Activated B cell treated with CpG ODN at 0.5 μM for 24 hours (primary cell): ENCODE measurements around the gene MGRN1. TPM values are rescaled to one million over a fixed set of nuclear protein-coding genes. Genes with fewer than 3 reads are reported as not detected.

Experiments
- ATAC-seq: fragments of 200-7000 bp; cut with Tn5 transposase; one replicate; pipeline ENCODE4 v1.10.0; 2021; ENCODE audit warnings: low read depth, mild to moderate bottlenecking, moderate library complexity
- CTCF ChIA-PET: fragments of 350-600 bp; sonication (Branson Sonifier 250); formaldehyde crosslinking; loops from one replicate; lab custom pipeline; 2021; ENCODE audit warnings: antibody characterized with exemption; lab: Charles Lee
- POLR2A ChIA-PET: fragments of 350-600 bp; sonication (Branson Sonifier 250); formaldehyde crosslinking; loops from one replicate; lab custom pipeline; 2021; ENCODE audit warnings: antibody characterized with exemption; lab: Charles Lee
- DNase-seq: peaks from one replicate; pipeline ENCODE4 v3.0.0; 2022
- H3K27ac Mint-ChIP-seq: one replicate; pipeline ENCODE4 v1.8.0; 2020; ENCODE audit warnings: mixed read lengths
- H3K27me3 Mint-ChIP-seq: one replicate; pipeline ENCODE4 v1.8.0; 2021; ENCODE audit warnings: mixed read lengths
- H3K36me3 Mint-ChIP-seq: one replicate; pipeline ENCODE4 v1.8.0; 2021; ENCODE audit warnings: low read depth, mixed read lengths
- H3K4me1 Mint-ChIP-seq: one replicate; pipeline ENCODE4 v1.8.0; 2021; ENCODE audit warnings: mixed read lengths
- H3K4me3 Mint-ChIP-seq: one replicate; pipeline ENCODE4 v1.8.0; 2020; ENCODE audit warnings: mild to moderate bottlenecking, mixed read lengths
- H3K9me3 Mint-ChIP-seq: one replicate; pipeline ENCODE4 v1.8.0; 2020; ENCODE audit warnings: mixed read lengths
- intact Hi-C: fragments of 100-400 bp; cut with micrococcal nuclease; formaldehyde crosslinking; loops from one replicate; pipeline ENCODE4 v1.15.1; 2024
- total RNA-seq: library from RNA; stranded (reverse); gene quantifications from 2 replicates; pipeline ENCODE4 v1.2.3, GENCODE V29; 2022
- TF ChIP-seq, protein P1 (sequence below): fragments of 200-600 bp; IDR thresholded peaks from one replicate; pipeline ENCODE4 v1.8.0; 2022; ENCODE audit warnings: antibody characterized with exemption, mild to moderate bottlenecking

The MGRN1 gene
- total RNA-seq, 1 donor from 2014 or later = 88.6 TPM

DNA sequence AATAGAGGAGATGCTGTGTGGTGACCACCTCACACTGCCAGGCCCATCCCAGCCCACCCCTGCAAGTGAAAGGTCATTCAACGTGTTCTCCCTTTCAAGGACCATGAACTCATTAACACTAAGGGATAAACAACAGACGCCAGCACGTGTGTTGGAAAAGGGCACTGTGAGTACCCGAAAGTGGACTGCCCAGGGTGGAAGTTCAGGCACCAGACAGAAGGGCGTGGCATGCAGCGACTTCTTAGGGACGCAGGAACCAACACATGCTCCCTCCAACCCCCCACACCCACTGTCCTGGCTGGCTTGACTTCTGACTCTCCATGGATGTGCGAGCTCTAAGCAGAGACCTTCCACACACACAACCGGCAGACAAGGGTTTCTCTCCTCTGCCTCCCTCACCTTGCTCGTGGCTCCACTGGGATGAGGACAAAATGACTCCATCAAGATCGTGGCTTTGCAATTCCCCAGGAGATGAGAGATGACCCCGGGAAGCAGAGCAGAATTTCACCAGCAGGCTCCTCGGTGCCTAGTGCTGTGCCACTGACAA lies 20.9 kb upstream of the MGRN1 start:
- CTCF ChIA-PET = no interaction called here
- no peak overlapping the region for H3K27ac Mint-ChIP-seq
- intact Hi-C loops = no loop called here
- peaks cover 13% of the 10 kb centered on the region for H3K36me3 Mint-ChIP-seq
- H3K27me3 Mint-ChIP-seq = peaks cover 2% of the 10 kb centered on the region
- POLR2A ChIA-PET = no interaction called here
- TF ChIP-seq, protein P1, sequence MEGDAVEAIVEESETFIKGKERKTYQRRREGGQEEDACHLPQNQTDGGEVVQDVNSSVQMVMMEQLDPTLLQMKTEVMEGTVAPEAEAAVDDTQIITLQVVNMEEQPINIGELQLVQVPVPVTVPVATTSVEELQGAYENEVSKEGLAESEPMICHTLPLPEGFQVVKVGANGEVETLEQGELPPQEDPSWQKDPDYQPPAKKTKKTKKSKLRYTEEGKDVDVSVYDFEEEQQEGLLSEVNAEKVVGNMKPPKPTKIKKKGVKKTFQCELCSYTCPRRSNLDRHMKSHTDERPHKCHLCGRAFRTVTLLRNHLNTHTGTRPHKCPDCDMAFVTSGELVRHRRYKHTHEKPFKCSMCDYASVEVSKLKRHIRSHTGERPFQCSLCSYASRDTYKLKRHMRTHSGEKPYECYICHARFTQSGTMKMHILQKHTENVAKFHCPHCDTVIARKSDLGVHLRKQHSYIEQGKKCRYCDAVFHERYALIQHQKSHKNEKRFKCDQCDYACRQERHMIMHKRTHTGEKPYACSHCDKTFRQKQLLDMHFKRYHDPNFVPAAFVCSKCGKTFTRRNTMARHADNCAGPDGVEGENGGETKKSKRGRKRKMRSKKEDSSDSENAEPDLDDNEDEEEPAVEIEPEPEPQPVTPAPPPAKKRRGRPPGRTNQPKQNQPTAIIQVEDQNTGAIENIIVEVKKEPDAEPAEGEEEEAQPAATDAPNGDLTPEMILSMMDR = no peak
- no peaks in the 10 kb centered on the region for H3K9me3 Mint-ChIP-seq
- H3K4me3 Mint-ChIP-seq = no peak overlapping the region
- ATAC-seq = no peak
- DNase-seq = no peak
- no peaks in the 10 kb centered on the region for H3K4me1 Mint-ChIP-seq

DNA sequence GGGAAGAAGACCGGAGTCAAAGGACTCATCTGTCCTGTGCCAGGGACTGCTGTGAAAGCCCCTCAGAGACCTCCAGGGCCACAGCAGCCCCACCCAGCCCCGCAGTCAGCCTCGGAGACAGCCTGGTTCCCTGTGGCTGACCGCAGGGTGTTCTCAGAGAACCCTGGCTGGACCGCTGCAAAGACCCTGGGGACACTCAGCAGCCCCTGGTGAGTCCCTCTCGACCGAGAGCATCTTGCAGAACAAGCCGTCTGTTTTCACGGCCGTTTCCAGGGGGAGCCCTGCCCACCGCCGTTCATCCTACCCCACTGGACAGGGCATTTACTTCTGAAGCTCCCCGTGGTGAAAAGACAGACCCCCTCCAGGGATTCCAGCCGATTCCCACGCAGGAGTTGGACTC lies 20.2 kb upstream of the MGRN1 start:
- CTCF ChIA-PET = no interaction called here
- no peaks in the 10 kb centered on the region for H3K4me1 Mint-ChIP-seq
- intact Hi-C loops = no loop called here
- ATAC-seq (no peak), DNase-seq (no peak)
- TF ChIP-seq, protein P1 = no peak
- no peak overlapping the region for H3K4me3 Mint-ChIP-seq
- no peak overlapping the region for H3K27ac Mint-ChIP-seq
- H3K9me3 Mint-ChIP-seq = no peaks in the 10 kb centered on the region
- peaks cover 16% of the 10 kb centered on the region for H3K36me3 Mint-ChIP-seq
- H3K27me3 Mint-ChIP-seq = peaks cover 2% of the 10 kb centered on the region
- POLR2A ChIA-PET = no interaction called here

DNA sequence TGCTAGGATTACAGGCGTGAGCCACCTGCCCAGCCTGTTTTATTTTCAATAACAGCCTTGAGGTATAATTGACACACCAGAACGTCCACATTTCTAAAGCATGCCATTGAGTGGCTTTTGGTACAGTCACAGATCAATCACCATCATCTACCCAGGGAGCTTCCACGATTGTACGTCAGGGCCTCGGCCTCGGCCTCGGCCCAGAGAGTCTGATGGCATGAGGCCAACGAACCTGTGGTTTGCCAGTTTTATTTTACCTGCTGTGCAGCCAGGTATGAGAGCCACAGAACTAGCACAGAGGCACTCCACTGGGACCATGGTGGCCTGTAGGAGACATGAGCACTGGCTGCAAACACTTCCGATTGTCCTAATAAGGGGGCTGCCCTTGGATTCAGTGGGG lies 18.3 kb upstream of the MGRN1 start:
- CTCF ChIA-PET = no interaction called here
- Mint-ChIP-seq H3K9me3 (no peaks in the 10 kb centered on the region), H3K4me1 (no peaks in the 10 kb centered on the region), H3K36me3 (peaks cover 16% of the 10 kb centered on the region), H3K27ac (no peak overlapping the region), H3K27me3 (peaks cover 2% of the 10 kb centered on the region), H3K4me3 (no peak overlapping the region)
- DNase-seq (no peak), ATAC-seq (no peak)
- TF ChIP-seq, protein P1 = no peak
- intact Hi-C loops = no loop called here
- POLR2A ChIA-PET = no interaction called here

DNA sequence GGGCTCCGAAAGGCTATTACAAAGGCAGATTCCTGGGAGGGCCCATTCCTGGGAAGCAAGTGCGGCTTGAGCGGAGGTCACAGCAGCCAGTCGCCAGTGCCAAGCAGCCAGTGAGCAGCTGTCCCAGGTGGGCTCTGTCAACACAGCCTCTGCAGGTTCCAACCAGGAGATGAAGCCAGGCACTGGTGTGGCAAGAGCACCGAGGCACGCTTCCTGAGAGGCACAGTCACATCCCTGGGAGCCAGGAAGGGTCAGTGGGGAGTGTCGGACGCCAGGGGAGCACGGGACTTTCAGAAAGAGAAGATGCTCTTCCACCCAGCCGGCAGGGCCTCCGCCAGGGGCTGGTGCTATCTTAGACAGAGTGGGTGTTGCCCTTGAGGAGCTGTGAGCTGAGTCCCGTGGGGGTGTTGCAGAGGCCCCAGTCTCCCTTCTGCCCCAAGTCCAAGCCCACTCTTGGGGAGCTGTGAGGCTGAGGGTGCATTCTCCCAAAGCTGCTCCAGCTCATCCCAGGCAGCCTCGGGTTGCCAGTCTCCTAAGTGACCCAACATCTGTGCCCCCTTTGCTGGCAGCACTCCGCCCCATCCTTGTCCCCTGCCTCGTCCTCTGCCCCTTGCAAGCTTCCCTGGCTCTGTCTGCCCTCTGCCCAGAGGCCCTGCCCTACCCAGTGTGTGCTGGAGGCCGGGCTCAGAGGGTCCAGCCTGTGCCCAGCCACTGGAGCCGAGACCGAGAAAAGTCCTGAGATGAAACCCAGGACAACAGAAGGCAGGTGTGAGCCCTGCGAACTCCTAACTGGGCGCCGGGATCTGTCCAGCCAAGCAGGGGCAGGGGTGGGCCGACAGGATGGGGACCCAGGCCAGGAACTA lies 16.6 kb upstream of the MGRN1 start:
- POLR2A ChIA-PET = no interaction called here
- H3K9me3 Mint-ChIP-seq = no peaks in the 10 kb centered on the region

DNA sequence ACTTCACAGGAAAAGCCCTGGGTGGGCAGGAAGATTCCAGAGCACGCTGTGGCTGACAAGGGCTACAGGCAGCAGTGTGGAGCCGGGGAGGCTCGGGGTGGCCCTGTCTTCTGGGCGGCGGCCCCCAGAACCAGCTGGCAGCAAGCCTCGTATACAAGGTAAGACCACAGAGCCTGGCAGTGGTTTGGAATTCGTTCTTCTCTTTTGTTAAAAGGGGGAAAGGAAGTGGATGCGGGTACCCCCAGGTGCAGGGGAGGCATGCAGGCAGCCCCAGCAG lies 16.0 kb upstream of the MGRN1 start:
- Mint-ChIP-seq H3K4me3 (no peak overlapping the region), H3K27me3 (no peaks in the 10 kb centered on the region), H3K27ac (no peak overlapping the region), H3K36me3 (peaks cover 16% of the 10 kb centered on the region), H3K9me3 (no peaks in the 10 kb centered on the region), H3K4me1 (peaks cover 11% of the 10 kb centered on the region)
- DNase-seq (no peak), ATAC-seq (no peak)
- TF ChIP-seq, protein P1 = no peak
- CTCF ChIA-PET = no interaction called here
- POLR2A ChIA-PET = no interaction called here
- intact Hi-C loops = no loop called here

More for the DNA sequence above, 16.6 kb upstream of the MGRN1 start:
- Mint-ChIP-seq H3K4me3 (no peak overlapping the region), H3K27ac (no peak overlapping the region), H3K27me3 (no peaks in the 10 kb centered on the region), H3K36me3 (peaks cover 16% of the 10 kb centered on the region), H3K4me1 (peaks cover 5% of the 10 kb centered on the region)
- DNase-seq = no peak
- no peak for ATAC-seq
- TF ChIP-seq, protein P1 = no peak
- CTCF ChIA-PET = no interaction called here
- intact Hi-C loops = no loop called here
